GM21447 (cell line): ENCODE measurements around the gene GTF2H4.
A peak's percentile ranks its signal among the peaks of the same experiment; 100 is the strongest.

Experiments used
- ATAC-seq: cut with Tn5 transposase; IDR thresholded peaks from one replicate; pipeline ENCODE4 v1.9.1; 2021; ENCODE audit not compliant: unreplicated experiment

Gene GTF2H4

DNA sequence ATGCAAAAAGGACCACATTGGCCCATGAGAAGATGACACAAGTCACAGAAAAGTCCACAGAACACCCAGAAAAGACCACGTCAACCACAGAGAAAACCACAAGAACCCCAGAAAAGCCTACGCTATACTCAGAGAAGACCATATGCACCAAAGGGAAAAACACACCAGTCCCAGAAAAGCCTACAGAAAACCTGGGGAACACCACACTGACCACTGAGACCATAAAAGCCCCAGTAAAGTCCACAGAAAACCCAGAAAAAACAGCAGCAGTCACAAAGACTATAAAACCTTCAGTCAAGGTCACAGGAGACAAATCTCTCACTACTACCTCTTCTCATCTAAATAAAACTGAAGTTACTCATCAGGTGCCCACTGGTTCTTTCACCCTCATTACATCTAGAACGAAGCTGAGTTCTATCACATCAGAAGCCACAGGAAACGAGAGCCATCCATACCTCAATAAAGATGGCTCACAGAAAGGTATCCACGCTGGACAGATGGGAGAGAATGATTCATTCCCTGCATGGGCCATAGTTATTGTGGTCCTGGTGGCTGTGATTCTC lies 44.0 kb downstream of the GTF2H4 start:
- ATAC-seq = no peak

GRCh38 chr6:30954631-30955366 lies 46.8 kb downstream of the GTF2H4 start:
- ATAC-seq = no peak

GRCh38 chr6:30955367-30956042 lies 47.5 kb downstream of the GTF2H4 start:
- ATAC-seq = peak; percentile 60

DNA sequence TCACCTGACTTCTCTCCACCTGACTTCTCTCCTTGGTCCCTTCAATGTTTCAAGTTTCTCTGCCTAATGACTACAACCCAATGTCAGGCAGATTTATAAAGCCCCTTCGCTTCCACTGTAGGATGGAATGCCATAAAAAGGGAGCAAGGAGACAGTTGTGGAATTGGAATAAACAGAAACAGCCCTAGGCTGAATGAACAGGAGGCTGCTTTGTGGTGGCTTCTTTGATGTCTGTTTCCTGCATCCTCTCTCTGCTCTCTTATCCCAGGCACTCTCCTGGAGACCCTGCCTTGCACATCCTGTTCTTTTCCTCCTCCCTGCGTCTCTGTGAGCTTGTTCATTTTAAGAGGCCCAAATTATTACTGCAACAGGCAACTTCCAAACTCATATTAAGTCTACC lies 49.7 kb downstream of the GTF2H4 start:
- ATAC-seq = no peak

DNA sequence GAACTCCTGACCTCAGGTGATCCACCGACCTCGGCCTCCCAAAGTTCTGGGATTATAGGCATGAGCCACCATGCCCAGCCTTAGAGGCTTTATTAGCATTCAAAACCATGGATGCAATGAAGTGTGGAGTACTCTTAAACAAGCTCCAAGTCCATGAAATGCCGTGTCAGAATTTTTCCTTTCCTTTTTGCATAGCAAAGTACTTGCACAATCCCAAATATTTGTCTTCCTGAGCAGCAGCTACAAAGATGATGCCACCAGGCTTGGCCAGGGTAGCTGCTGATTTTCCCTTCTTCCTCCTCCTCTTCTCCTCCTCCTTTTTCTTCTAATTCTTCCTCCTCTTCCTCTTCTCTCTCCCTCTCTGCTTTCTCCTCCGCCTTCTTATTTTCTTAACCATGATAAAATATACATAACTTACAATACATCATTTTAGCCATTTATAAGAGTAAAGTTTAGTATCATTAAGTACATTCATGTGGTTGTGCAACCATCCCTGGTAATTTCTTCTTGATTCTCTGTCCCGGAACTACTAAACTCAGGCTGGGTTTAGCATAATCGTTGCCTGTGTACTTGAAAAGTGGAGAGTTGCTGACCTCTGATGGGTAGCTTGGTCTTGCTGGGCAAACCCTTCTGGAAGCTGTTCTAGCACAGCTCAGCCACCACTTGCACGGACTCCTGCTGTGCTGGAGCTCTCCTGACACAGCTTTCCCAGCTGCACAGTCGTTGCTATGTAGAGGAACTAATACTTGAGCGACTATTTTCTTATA lies 53.1 kb downstream of the GTF2H4 start:
- ATAC-seq = no peak

DNA sequence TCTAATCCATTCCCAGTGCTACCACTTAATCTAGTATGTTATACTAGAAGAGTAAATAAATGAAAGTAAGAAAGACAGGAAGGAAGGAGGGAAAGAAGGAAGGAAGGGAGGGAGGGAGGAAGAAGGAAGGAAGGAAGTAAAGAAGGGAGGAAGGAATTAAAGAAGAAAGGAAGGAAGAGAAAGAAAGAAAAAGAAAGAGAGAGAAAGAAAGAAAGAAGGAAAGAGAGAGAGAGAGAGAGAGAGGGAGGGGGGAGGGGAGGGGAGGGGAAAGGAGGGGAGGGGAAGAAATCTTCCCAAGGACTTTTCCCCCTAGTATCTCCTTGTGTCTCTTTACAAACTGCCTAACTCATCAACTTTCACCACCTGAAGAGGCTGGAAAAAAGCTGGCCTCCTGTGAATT lies 54.7 kb downstream of the GTF2H4 start:
- ATAC-seq = no peak

GRCh38 chr6:30963641-30964040 lies 55.6 kb downstream of the GTF2H4 start:
- no peak for ATAC-seq
